ENCODE data around the gene CTNNA2.

Gene CTNNA2

DNA sequence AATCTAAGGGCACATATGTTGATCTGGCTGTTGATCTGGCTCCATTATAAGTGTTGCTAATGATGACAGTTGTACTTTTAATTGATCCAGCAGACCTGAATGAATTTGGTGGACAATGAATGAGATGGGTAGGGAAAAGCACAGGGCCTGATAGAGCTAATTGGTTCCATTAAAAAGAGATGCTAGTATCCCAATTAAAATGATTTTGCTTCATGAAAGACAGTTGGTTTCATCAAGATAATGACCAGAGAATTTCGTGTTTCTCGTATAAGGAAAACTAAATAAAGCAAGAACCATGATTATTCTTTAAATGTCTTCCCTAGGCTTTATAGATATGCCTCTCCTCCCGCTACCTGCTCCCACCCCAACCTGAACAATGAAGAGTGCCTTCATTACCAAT is 900.3 kb downstream of the CTNNA2 start:
- no peak overlapping the region for H3K4ac ChIP-seq (ENCODE audit: low read length)
- H3K79me1 ChIP-seq (ENCODE audit: low read depth, low read length), result no peaks in the 10 kb centered on the region
- no peaks in the 10 kb centered on the region for H3K36me3 ChIP-seq (replicated peaks in 1 of 2; ENCODE audit: control insufficient read depth in 2 of 2, insufficient read depth in 2 of 2, low read length in 2 of 2)
- no peak overlapping the region for H3K27ac ChIP-seq (replicated peaks; ENCODE audit: low read length)
- H3K14ac ChIP-seq (ENCODE audit: low read length), result no peak overlapping the region
- no peak overlapping the region for H2BK5ac ChIP-seq (ENCODE audit: low read length)
- WGBS, 2 donors (ENCODE audit: extremely low coverage in 2 of 2, insufficient read length in 2 of 2, insufficient replicate concordance in 1 of 2), result no CpG with 5 or more reads among the region's 3 CpGs
- H2BK120ac ChIP-seq (ENCODE audit: low read depth, low read length), result no peak overlapping the region
- H2BK15ac ChIP-seq (ENCODE audit: low read length), result no peak overlapping the region
- H3K4me1 ChIP-seq (ENCODE audit: control insufficient read depth in 2 of 2, insufficient read depth in 1 of 2, low read depth in 1 of 2, low read length in 2 of 2), result no peaks in the 10 kb centered on the region
- no peak overlapping the region for H3K4me2 ChIP-seq (ENCODE audit: insufficient read depth, low read length, poor library complexity, severe bottlenecking)
- no peaks in the 10 kb centered on the region for H3K27me3 ChIP-seq (ENCODE audit: control insufficient read depth in 3 of 3, insufficient read depth in 3 of 3, low read depth in 1 of 3, low read length in 3 of 3)
- H4K91ac ChIP-seq (ENCODE audit: low read depth, low read length, poor library complexity), result no peak overlapping the region
- H3K18ac ChIP-seq (ENCODE audit: low read length), result no peak overlapping the region
- no peak overlapping the region for H2AFZ ChIP-seq (ENCODE audit: low read length)
- H2BK12ac ChIP-seq (ENCODE audit: low read length), result no peak overlapping the region
- no peak overlapping the region for H4K8ac ChIP-seq (ENCODE audit: low read depth, low read length)
- no peak overlapping the region for H3K4me3 ChIP-seq (ENCODE audit: low read length in 2 of 2)
- H3K23ac ChIP-seq (ENCODE audit: low read depth, low read length, poor library complexity), result no peak overlapping the region
- no peak for DNase-seq (ENCODE audit: low spot score)
- H3K9me3 ChIP-seq (replicated peaks in 1 of 2; ENCODE audit: control insufficient read depth in 2 of 2, insufficient read depth in 1 of 2, low read depth in 1 of 2, low read length in 2 of 2), result no peaks in the 10 kb centered on the region
- no peak overlapping the region for H3K9ac ChIP-seq (ENCODE audit: low read depth, low read length, poor library complexity)
- no peak overlapping the region for H2AK5ac ChIP-seq (ENCODE audit: low read depth, low read length)

DNA sequence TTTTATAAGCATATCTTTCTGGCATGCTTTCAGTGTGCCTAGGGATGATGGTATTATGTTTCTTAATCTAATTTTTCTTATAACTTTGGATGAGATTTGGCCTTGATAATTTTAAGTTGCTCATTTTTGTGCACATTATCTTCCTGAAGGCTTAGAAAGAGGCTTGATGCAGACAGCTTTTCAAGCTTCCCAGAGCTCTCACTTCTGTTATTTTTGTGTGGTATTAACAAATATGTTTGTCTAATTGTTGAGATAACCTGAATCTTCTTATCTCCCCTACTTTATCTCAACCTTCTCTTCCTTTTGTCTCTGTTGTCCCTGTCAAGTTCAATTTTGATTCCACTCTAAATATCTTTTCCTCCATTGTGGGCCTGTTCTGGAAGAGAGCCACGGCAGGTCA is 904.9 kb downstream of the CTNNA2 start:
- Histone ChIP-seq H3K27me3 (ENCODE audit: control insufficient read depth in 3 of 3, insufficient read depth in 3 of 3, low read depth in 1 of 3, low read length in 3 of 3) (no peaks in the 10 kb centered on the region), H3K4me1 (ENCODE audit: control insufficient read depth in 2 of 2, insufficient read depth in 1 of 2, low read depth in 1 of 2, low read length in 2 of 2) (no peaks in the 10 kb centered on the region), H2BK15ac (ENCODE audit: low read length) (no peak overlapping the region), H3K14ac (ENCODE audit: low read length) (no peak overlapping the region), H3K4me3 (ENCODE audit: low read length in 2 of 2) (no peak overlapping the region), H3K4ac (ENCODE audit: low read length) (no peak overlapping the region), H2BK120ac (ENCODE audit: low read depth, low read length) (no peak overlapping the region), H3K36me3 (replicated peaks in 1 of 2; ENCODE audit: control insufficient read depth in 2 of 2, insufficient read depth in 2 of 2, low read length in 2 of 2) (no peaks in the 10 kb centered on the region), H2BK5ac (ENCODE audit: low read length) (no peak overlapping the region), H3K9me3 (replicated peaks in 1 of 2; ENCODE audit: control insufficient read depth in 2 of 2, insufficient read depth in 1 of 2, low read depth in 1 of 2, low read length in 2 of 2) (no peaks in the 10 kb centered on the region), H4K91ac (ENCODE audit: low read depth, low read length, poor library complexity) (no peak overlapping the region), H3K79me1 (ENCODE audit: low read depth, low read length) (no peaks in the 10 kb centered on the region), H4K8ac (ENCODE audit: low read depth, low read length) (no peak overlapping the region), H3K18ac (ENCODE audit: low read length) (no peak overlapping the region), H2AFZ (ENCODE audit: low read length) (no peak overlapping the region), H2BK12ac (ENCODE audit: low read length) (no peak overlapping the region), H3K4me2 (ENCODE audit: insufficient read depth, low read length, poor library complexity, severe bottlenecking) (no peak overlapping the region), H3K27ac (replicated peaks; ENCODE audit: low read length) (no peak overlapping the region), H2AK5ac (ENCODE audit: low read depth, low read length) (no peak overlapping the region), H3K9ac (ENCODE audit: low read depth, low read length, poor library complexity) (no peak overlapping the region), H3K23ac (ENCODE audit: low read depth, low read length, poor library complexity) (no peak overlapping the region)
- WGBS, 2 donors (ENCODE audit: extremely low coverage in 2 of 2, insufficient read length in 2 of 2, insufficient replicate concordance in 1 of 2), result no CpG with 5 or more reads among the region's 1 CpG
- no peak for DNase-seq (ENCODE audit: low spot score)

DNA sequence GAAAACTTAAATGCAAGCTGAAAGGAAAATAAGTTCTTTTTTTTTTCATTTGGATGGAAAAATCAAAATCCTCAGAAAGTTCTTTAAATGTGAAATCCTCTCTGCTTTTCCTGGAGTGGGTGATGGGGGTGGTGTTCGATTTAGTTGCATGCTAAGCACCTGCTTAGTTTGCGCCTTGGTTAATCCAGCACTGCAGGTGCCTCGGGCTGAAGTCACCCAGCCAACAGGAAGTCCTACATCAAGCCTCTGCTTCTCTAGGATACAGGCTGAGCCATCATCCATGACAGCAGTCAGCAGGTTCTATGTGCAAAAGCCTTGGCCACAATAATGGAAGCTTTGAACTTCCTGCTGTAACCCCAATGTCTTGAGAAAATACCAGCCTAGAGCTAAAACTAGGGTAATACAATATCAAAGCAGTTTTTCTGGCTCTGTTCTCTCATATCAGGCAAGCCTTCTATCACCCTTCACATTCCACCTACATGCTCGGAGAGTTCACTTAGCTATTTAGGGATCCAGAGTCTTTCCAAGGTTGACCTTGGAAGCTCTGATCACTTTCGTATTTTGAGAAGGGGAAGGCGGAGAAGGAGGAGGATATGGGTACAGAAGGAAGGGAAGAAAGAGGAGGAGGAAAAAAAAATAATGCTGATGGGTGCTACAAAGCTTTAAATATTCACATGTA is 907.8 kb downstream of the CTNNA2 start:
- Histone ChIP-seq H4K91ac (ENCODE audit: low read depth, low read length, poor library complexity) (no peak overlapping the region), H2AK5ac (ENCODE audit: low read depth, low read length) (no peak overlapping the region), H2BK120ac (ENCODE audit: low read depth, low read length) (no peak overlapping the region), H3K14ac (ENCODE audit: low read length) (no peak overlapping the region), H3K23ac (ENCODE audit: low read depth, low read length, poor library complexity) (no peak overlapping the region), H3K4me3 (ENCODE audit: low read length in 2 of 2) (no peak overlapping the region), H3K4me1 (ENCODE audit: control insufficient read depth in 2 of 2, insufficient read depth in 1 of 2, low read depth in 1 of 2, low read length in 2 of 2) (no peaks in the 10 kb centered on the region), H3K18ac (ENCODE audit: low read length) (no peak overlapping the region), H2BK15ac (ENCODE audit: low read length) (no peak overlapping the region), H3K27me3 (ENCODE audit: control insufficient read depth in 3 of 3, insufficient read depth in 3 of 3, low read depth in 1 of 3, low read length in 3 of 3) (no peaks in the 10 kb centered on the region), H4K8ac (ENCODE audit: low read depth, low read length) (no peak overlapping the region), H2BK5ac (ENCODE audit: low read length) (no peak overlapping the region), H3K9me3 (replicated peaks in 1 of 2; ENCODE audit: control insufficient read depth in 2 of 2, insufficient read depth in 1 of 2, low read depth in 1 of 2, low read length in 2 of 2) (no peaks in the 10 kb centered on the region), H3K27ac (replicated peaks; ENCODE audit: low read length) (no peak overlapping the region), H3K36me3 (replicated peaks in 1 of 2; ENCODE audit: control insufficient read depth in 2 of 2, insufficient read depth in 2 of 2, low read length in 2 of 2) (no peaks in the 10 kb centered on the region), H2AFZ (ENCODE audit: low read length) (no peak overlapping the region), H3K4me2 (ENCODE audit: insufficient read depth, low read length, poor library complexity, severe bottlenecking) (no peak overlapping the region), H3K79me1 (ENCODE audit: low read depth, low read length) (no peaks in the 10 kb centered on the region), H3K4ac (ENCODE audit: low read length) (no peak overlapping the region), H3K9ac (ENCODE audit: low read depth, low read length, poor library complexity) (no peak overlapping the region), H2BK12ac (ENCODE audit: low read length) (no peak overlapping the region)
- no CpG with 5 or more reads among the region's 6 CpGs for WGBS, 2 donors (ENCODE audit: extremely low coverage in 2 of 2, insufficient read length in 2 of 2, insufficient replicate concordance in 1 of 2)
- no peak for DNase-seq (ENCODE audit: low spot score)

DNA sequence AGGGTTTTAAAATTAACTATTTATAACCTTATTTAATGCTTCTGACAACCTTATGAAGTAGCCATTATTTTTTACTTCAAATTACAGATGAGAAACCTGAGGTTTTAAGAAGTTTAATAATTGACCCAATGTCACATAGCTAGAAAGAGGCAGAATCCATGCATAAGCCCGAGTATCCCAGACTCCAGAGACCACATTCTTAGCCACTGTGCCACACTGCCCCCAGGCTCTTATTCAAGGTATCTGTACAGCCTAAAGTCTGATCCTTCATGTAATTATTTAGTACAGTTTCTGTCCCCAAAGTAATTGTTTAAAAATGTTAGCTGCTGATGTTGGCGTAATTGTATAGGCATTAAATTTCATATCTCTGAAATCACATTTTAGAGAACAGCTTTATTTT is 916.4 kb downstream of the CTNNA2 start:
- H3K4me1 ChIP-seq (ENCODE audit: control insufficient read depth in 2 of 2, insufficient read depth in 1 of 2, low read depth in 1 of 2, low read length in 2 of 2), result peaks cover 0 to 4% of the 10 kb centered on the region in 2 donors
- H2BK120ac ChIP-seq (ENCODE audit: low read depth, low read length), result no peak overlapping the region
- H4K8ac ChIP-seq (ENCODE audit: low read depth, low read length), result no peak overlapping the region
- H2AFZ ChIP-seq (ENCODE audit: low read length), result no peak overlapping the region
- H2AK5ac ChIP-seq (ENCODE audit: low read depth, low read length), result no peak overlapping the region
- no peak overlapping the region for H2BK15ac ChIP-seq (ENCODE audit: low read length)
- H3K4ac ChIP-seq (ENCODE audit: low read length), result no peak overlapping the region
- no peaks in the 10 kb centered on the region for H3K9me3 ChIP-seq (replicated peaks in 1 of 2; ENCODE audit: control insufficient read depth in 2 of 2, insufficient read depth in 1 of 2, low read depth in 1 of 2, low read length in 2 of 2)
- H3K14ac ChIP-seq (ENCODE audit: low read length), result no peak overlapping the region
- no peak overlapping the region for H4K91ac ChIP-seq (ENCODE audit: low read depth, low read length, poor library complexity)
- no peak overlapping the region for H3K27ac ChIP-seq (replicated peaks; ENCODE audit: low read length)
- no peak for DNase-seq (ENCODE audit: low spot score)
- H3K9ac ChIP-seq (ENCODE audit: low read depth, low read length, poor library complexity), result no peak overlapping the region
- H3K4me2 ChIP-seq (ENCODE audit: insufficient read depth, low read length, poor library complexity, severe bottlenecking), result no peak overlapping the region
- no peak overlapping the region for H2BK12ac ChIP-seq (ENCODE audit: low read length)
- no peaks in the 10 kb centered on the region for H3K79me1 ChIP-seq (ENCODE audit: low read depth, low read length)
- no peak overlapping the region for H3K23ac ChIP-seq (ENCODE audit: low read depth, low read length, poor library complexity)
- H3K27me3 ChIP-seq (ENCODE audit: control insufficient read depth in 3 of 3, insufficient read depth in 3 of 3, low read depth in 1 of 3, low read length in 3 of 3), result no peaks in the 10 kb centered on the region
- H3K36me3 ChIP-seq (replicated peaks in 1 of 2; ENCODE audit: control insufficient read depth in 2 of 2, insufficient read depth in 2 of 2, low read length in 2 of 2), result no peaks in the 10 kb centered on the region
- no CpG with 5 or more reads among the region's 2 CpGs for WGBS, 2 donors (ENCODE audit: extremely low coverage in 2 of 2, insufficient read length in 2 of 2, insufficient replicate concordance in 1 of 2)
- no peak overlapping the region for H3K18ac ChIP-seq (ENCODE audit: low read length)
- no peak overlapping the region for H2BK5ac ChIP-seq (ENCODE audit: low read length)
- H3K4me3 ChIP-seq (ENCODE audit: low read length in 2 of 2), result no peak overlapping the region
